ENCODE results near the gene MAP3K7. TPM values are rescaled to one million over a fixed set of nuclear protein-coding genes. Genes with fewer than 3 reads are reported as not detected.

Gene MAP3K7
- total and polyA plus RNA-seq, 10 donors = 15.6 to 56.9 (median 39.8) TPM

GRCh38 chr6:90578894-90579549, 7.8 kb downstream of the MAP3K7 start:
- peaks cover 5 to 93% (median 49%) of the 10 kb centered on the region in 6 donors for H3K4me1 ChIP-seq
- 94 to 100% (median 98%) methylated on average over 1 of the region's 1 CpG for WGBS, 5 donors
- H3K36me3 ChIP-seq = peaks cover 0 to 33% (median 7%) of the 10 kb centered on the region in 6 donors
- H3K27ac ChIP-seq = no peak overlapping the region
- no peaks in the 10 kb centered on the region for H3K9me3 ChIP-seq
- DNase-seq = no peak
- TF ChIP-seq POLR2A (IDR thresholded peaks at IDR 0.05) (no peak), POLR2AphosphoS5 (IDR thresholded peaks at IDR 0.05) (no peak), CTCF (IDR thresholded peaks at IDR 0.05 in 8 of 11, conservative IDR thresholded peaks at IDR 0.05 in 3 of 11) (no peak)
- intact Hi-C loops (cut with DNase I; ENCODE audit: low total_unique reads) = no loop called here
- H3K27me3 ChIP-seq (replicated peaks in 1 of 7) = no peaks in the 10 kb centered on the region
- H3K4me3 ChIP-seq = no peak overlapping the region

- no peak overlapping the region for H3K27ac ChIP-seq
- H3K4me3 ChIP-seq = no peak overlapping the region
- no peaks in the 10 kb centered on the region for H3K9me3 ChIP-seq
- no peak for DNase-seq
- WGBS, 5 donors = 75 to 91% (median 84%) methylated on average over 3 of the region's 3 CpGs
- peaks cover 0 to 64% (median 26%) of the 10 kb centered on the region in 6 donors for H3K4me1 ChIP-seq
- intact Hi-C loops (cut with DNase I; ENCODE audit: low total_unique reads) = no loop called here
- H3K27me3 ChIP-seq (replicated peaks in 1 of 7) = no peaks in the 10 kb centered on the region
- peaks cover 0 to 43% (median 7%) of the 10 kb centered on the region in 6 donors for H3K36me3 ChIP-seq
- no peak for TF ChIP-seq CTCF (IDR thresholded peaks at IDR 0.05 in 8 of 11, conservative IDR thresholded peaks at IDR 0.05 in 3 of 11)
- TF ChIP-seq POLR2AphosphoS5 (IDR thresholded peaks at IDR 0.05) = no peak
- TF ChIP-seq POLR2A (IDR thresholded peaks at IDR 0.05) = no peak
Observed at GRCh38 chr6:90575267-90575666, 11.6 kb downstream of the MAP3K7 start.

- TF ChIP-seq POLR2AphosphoS5 (IDR thresholded peaks at IDR 0.05) (no peak), CTCF (IDR thresholded peaks at IDR 0.05 in 8 of 11, conservative IDR thresholded peaks at IDR 0.05 in 3 of 11) (no peak)
- no peak overlapping the region for H3K27ac ChIP-seq
- H3K36me3 ChIP-seq = peaks cover 0 to 50% (median 7%) of the 10 kb centered on the region in 6 donors
- H3K27me3 ChIP-seq (replicated peaks in 1 of 7) = no peaks in the 10 kb centered on the region
- peaks cover 0 to 58% (median 20%) of the 10 kb centered on the region in 6 donors for H3K4me1 ChIP-seq
- DNase-seq = no peak
- WGBS, 5 donors = 62 to 78% (median 72%) methylated on average over 2 of the region's 2 CpGs
- H3K4me3 ChIP-seq = no peak overlapping the region
- intact Hi-C loops (cut with DNase I; ENCODE audit: low total_unique reads) = no loop called here
- H3K9me3 ChIP-seq = no peaks in the 10 kb centered on the region
Observed at GRCh38 chr6:90574610-90575009, 12.3 kb downstream of the MAP3K7 start.

GRCh38 chr6:90573624-90574023, 13.2 kb downstream of the MAP3K7 start:
- H3K27ac ChIP-seq = peak overlapping the region in 1 of 8 donors; percentile 19
- H3K4me1 ChIP-seq = peaks cover 0 to 48% (median 17%) of the 10 kb centered on the region in 6 donors
- TF ChIP-seq POLR2A (IDR thresholded peaks at IDR 0.05) (no peak), CTCF (IDR thresholded peaks at IDR 0.05 in 8 of 11, conservative IDR thresholded peaks at IDR 0.05 in 3 of 11) (no peak), POLR2AphosphoS5 (IDR thresholded peaks at IDR 0.05) (no peak)
- 29 to 44% (median 39%) methylated on average over 1 of the region's 1 CpG for WGBS, 5 donors
- no peak for DNase-seq
- no peaks in the 10 kb centered on the region for H3K9me3 ChIP-seq
- intact Hi-C loops (cut with DNase I; ENCODE audit: low total_unique reads) = no loop called here
- no peaks in the 10 kb centered on the region for H3K27me3 ChIP-seq (replicated peaks in 1 of 7)
- H3K4me3 ChIP-seq = no peak overlapping the region
- H3K36me3 ChIP-seq = peaks cover 0 to 58% (median 7%) of the 10 kb centered on the region in 6 donors
